ENCODE data around the gene SNRPD3.

SNRPD3 gene

GRCh38 chr22:24567668-24568067 lies 11.9 kb downstream of the SNRPD3 start:
- DNase-seq (ENCODE audit: low spot score) = no peak

DNA sequence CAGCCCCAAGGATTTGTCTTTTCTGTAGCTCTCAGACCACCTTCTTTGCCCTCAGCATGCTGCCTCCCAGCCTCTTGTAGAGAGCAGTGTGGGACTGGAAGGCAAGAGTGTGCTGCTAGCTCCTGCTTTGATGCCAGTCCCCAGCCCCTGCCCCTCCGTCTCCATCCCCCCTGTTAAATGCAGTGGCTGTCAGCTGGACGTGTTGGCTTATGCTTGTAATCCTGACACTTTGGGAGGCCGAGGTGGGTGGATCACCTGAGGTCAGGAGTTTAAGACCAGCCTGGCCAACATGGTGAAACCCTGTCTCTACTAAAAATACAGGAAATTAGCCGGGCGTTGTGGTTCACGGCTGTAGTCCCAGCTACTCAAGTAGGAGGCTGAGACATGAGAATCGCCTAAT lies 15.5 kb downstream of the SNRPD3 start:
- DNase-seq (ENCODE audit: low spot score) = no peak

- DNase-seq (ENCODE audit: low spot score) = no peak
Observed at GRCh38 chr22:24576778-24577177, 21.0 kb downstream of the SNRPD3 start.

GRCh38 chr22:24578355-24579257 lies 22.8 kb downstream of the SNRPD3 start:
- no peak for DNase-seq (ENCODE audit: low spot score)

DNA sequence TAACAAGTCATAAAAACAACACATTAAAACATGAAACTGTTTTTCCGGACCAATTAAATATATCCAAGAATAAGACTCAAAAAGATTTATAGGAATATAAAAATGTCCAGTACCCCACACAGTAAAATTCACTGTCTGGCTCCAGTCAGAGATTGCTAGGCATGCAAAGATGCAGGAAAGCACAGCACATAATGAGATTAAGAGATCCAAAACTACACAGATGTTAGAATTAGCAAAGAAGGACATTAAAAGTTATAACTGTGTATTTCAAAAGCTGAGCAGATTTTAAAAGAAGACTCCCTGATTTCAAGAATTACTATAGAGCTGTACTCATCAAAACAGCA lies 23.4 kb downstream of the SNRPD3 start:
- no peak for DNase-seq (ENCODE audit: low spot score)

GRCh38 chr22:24580276-24580675 lies 24.5 kb downstream of the SNRPD3 start:
- no peak for DNase-seq (ENCODE audit: low spot score)

DNA sequence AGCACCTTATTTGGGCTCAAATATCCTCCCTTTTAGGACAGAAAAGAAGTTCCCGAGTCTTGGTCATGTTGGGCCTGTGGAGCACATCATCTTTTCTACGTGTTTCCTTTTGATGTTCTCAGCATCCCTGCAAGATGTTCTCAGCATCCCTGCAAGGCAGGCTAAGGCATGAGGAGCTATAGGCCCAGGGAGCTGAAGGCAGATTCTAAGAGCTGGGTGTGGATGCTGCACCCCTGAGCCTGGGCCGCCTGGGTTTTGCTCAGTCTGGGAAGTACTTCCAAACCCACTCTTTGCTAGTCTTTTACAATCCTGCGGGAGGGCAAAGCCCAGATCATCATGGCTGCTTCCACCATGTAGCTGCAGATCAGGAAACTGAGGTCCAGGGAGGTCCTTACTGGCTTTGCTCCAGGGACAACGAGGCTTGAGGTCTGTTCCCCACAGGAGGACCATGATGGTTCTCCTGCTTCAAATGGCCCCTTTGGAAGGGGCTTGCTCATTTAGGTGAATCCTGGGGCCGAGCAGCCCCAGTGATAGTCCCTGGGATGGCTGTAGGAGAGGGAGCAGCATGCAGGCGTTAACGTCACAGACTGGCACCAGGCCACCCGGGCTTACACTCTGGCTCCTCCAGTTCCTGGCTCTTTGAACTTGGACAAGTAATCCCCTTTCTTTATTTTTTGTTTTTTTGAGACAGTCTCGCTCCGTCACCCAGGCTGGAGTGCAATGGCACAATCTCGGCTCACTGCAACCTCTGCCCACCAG lies 26.4 kb downstream of the SNRPD3 start:
- DNase-seq (ENCODE audit: low spot score) = no peak

DNA sequence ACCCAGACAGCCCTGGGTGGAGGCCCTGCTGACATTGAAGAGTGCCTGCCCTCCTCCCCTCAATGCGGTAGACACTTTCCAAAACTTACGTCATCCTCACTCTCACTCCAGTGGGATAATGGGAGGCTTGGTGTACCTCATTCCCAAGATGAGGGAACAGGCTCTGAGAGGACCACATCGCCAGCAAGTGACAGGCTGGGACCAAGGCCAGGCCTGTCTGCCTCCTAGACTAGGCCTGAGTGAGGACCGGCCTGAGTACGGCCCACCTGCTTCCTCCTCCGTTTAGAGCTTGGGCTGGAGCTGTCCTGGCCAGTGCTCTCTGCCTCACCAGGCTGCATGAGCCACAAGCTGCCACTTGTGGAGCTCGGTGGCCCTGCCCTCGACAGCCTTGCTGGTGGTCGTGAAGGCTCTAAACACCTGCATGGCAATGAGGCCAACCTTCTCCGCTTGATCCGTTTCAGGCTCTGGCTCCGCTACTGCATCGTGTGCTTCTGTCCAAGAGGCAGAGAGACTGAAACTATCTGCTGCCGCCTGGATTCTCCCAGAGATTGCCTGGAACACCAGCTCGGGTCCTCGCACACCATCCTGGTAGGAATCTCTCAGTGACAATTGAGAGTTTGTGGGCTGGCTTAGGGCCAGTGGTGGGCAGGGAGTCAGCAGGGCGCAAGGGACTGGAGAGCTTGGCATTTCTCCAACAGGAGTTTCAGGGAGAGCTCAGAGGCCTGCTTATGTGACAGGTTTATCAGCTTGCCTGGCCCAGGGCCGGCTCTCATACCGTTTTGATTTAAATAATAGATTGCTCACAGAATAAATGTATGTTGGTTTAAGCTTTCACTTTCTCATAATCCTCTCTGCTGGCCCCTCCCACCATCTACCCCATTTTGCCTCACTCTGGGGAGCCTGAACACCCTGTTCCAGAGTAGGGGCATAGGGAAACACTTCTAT lies 27.7 kb downstream of the SNRPD3 start:
- no peak for DNase-seq (ENCODE audit: low spot score)

DNA sequence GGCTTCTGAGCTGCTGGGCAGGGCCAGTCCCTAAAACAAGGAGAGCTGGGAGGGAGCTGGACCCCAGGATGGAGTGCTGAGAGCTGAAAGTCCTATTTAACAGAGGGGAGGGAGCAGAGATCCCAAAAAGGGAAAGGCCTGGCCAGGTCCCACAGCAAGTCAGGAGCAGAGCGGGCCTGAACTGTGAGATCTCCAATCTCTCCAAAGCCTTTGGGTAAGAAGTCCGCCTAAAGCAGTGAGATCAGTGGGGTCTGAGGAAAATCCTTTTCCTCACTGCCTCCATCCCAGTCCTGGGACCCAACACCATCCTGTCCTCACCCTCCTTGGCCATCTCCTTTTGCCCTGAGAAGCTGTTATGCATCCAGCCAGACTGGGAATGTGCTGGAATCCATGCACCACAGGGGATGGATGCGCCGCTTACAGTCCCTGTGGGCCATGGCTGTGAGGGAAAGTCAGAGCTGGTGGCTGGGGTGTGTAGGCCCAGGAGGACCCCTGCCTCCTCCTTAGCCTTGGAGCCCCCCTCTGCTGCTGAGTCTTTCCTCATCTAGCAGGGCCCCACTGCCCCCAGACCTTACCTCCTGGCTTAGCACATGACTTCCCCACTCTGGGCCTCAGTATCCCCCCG lies 28.5 kb downstream of the SNRPD3 start:
- no peak for DNase-seq (ENCODE audit: low spot score)

GRCh38 chr22:24584871-24585411 lies 29.1 kb downstream of the SNRPD3 start:
- DNase-seq (ENCODE audit: low spot score) = no peak

- no peak for DNase-seq (ENCODE audit: low spot score)
Observed at GRCh38 chr22:24585461-24585860, 29.7 kb downstream of the SNRPD3 start.

GRCh38 chr22:24585927-24586546 lies 30.2 kb downstream of the SNRPD3 start:
- no peak for DNase-seq (ENCODE audit: low spot score)

GRCh38 chr22:24587251-24587650 lies 31.5 kb downstream of the SNRPD3 start:
- DNase-seq (ENCODE audit: low spot score) = no peak

DNA sequence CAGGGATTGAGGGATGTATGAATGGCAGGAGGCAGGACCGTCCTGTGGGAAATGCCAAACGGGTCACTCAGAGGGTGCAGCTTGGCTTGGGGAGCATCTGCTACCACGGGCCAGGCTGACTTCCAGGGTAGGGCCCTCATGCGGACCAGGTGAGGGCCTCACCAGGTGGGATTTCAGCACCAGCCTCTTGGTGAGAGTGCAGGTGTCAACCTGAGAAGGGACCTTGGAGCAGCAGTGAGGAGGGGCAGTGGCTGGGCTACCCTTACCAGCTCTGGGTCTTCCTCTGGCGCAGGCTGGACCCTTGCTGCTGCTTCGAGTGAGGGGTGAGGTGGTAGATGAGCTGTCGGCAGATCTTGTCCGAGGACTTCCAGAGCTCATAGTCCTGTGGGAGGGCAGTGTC lies 32.1 kb downstream of the SNRPD3 start:
- DNase-seq (ENCODE audit: low spot score) = no peak

DNA sequence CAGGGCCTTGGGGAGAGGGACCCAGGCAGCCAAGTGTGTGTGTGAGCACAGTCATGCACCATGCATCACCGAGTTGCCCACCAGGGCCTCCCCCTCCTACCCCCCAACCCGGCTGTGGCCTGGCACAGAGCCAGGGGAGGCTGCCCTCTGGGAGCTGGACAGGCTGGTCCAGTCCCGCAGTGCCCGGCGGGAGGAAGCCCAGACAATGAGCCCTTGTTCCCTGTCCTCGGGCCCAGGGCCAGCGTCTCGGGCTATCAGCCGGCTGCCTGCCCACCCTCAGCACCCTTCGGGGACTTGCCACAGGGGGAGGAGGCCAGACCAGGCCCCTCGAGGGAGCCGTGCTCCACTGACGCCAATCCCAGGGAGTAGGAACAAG lies 32.6 kb downstream of the SNRPD3 start:
- DNase-seq (ENCODE audit: low spot score) = no peak

DNA sequence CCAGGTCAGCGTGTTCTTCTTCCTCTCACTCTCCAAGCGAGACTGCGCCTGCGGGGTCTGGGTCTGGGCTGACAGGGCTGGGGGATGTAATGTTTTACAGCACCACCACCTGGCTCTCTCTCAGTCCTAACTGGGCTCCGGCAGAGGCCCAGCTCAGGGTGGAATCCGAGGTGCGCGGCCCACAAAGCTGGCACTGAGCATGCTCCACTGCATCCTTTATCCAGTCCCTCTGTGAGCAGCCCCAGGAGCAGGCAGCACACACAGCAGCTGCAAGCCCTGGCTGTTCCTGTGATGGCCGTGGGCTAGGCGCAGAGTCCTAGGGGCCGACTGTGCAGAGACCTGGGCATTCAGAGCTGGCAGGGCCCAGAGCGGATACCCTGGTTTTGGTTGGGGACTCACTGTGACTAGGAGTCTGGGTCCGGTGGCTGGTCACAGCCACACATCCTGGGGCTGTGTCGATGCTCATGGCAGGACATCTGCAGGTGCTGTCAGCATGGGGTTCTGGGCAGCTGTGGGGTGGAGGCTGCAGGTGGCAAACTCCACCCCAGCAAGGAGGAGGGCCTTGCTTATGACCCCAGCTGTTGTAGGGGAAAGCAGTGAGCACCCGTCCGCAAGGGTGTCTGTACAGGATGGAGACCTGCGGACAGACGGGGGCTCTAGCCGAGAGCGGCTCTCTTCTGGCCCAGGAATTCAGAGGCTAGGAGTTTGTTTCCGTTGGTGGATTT lies 33.1 kb downstream of the SNRPD3 start:
- DNase-seq (ENCODE audit: low spot score) = no peak

GRCh38 chr22:24589518-24590030 lies 33.8 kb downstream of the SNRPD3 start:
- no peak for DNase-seq (ENCODE audit: low spot score)

- DNase-seq (ENCODE audit: low spot score) = no peak
Observed at GRCh38 chr22:24590596-24591173, 34.9 kb downstream of the SNRPD3 start.

DNA sequence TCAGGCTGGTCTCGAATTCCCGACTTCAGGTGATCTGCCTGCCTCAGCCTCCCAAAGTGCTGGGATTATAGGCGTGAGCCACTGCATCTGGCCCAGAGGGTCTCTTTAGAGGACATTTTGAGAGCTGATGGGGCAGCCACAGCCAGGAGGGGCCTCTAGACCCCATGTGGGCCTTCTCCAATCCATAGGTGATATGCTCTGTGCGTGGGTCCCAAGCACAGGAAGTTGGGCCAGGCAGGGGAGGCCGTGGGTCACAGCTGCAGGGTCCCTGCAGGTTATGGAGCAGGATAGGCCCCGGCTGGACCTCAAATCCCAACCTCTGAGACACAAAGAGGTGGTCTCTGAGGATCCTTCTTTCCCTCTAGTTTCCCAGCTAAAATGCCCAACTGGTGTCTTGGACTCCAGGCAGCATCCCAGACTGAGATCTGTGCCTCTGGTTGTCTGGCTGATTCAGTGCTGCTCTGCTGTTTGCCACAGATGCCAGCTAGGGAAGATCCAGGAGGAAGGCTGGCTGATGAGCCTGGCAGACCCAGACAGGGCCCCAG lies 35.6 kb downstream of the SNRPD3 start:
- no peak for DNase-seq (ENCODE audit: low spot score)

All from germinal center (tissue), 1 donor.